ENCODE measurements around the gene MYF5.
"Not testable (repeated sequence)": the region's sequence is repeated elsewhere in the genome, so short reads cannot be mapped to it uniquely, and the experiment has no call there.

- not testable (repeated sequence) for TF ChIP-seq CTCF (conservative IDR thresholded peaks at IDR 0.05; ENCODE audit: low read length); EZH2phosphoT487 (IDR thresholded peaks at IDR 0.05; ENCODE audit: borderline replicate concordance)
These were observed 40.6 kb upstream of the MYF5 start for GRCh38 chr12:80676042-80676636.

All from Loucy (cell line).